ENCODE results near the gene CDC42BPG.
A peak's percentile ranks its signal among the peaks of the same experiment; 100 is the strongest.

The CDC42BPG gene

GRCh38 chr11:64777449-64778222 lies 66.8 kb downstream of the CDC42BPG start:
- DNase-seq = peak; percentile 87
- peaks cover 77% of the 10 kb centered on the region for H3K36me3 Mint-ChIP-seq (ENCODE audit: low read depth)
- H3K4me3 Mint-ChIP-seq = peak overlapping the region; percentile 84
- H3K27ac Mint-ChIP-seq = peak overlapping the region; percentile 88
- no peaks in the 10 kb centered on the region for H3K9me3 Mint-ChIP-seq
- H3K4me1 Mint-ChIP-seq (ENCODE audit: low read depth) = peaks cover 64% of the 10 kb centered on the region
- no peaks in the 10 kb centered on the region for H3K27me3 Mint-ChIP-seq

DNA sequence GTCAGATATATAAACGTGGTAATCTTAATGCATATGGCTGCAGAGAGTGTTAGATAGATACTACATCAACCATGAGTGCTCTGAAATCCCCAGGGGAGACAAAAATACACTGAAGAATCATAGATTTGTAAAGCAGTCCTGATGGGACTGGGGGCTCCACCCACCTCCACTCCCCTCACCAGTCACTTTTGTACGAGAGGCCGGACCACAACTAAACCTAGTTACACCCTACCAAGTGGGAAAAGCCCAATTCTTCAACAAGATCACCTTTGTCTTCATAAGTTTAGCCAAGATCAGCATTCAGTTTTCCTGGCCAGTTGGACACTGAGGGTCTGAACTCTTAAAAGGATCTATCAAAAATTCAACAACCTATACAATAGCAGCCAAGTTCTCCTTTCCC lies 67.6 kb downstream of the CDC42BPG start:
- Mint-ChIP-seq H3K27ac (peak overlapping the region; percentile 88), H3K27me3 (no peaks in the 10 kb centered on the region), H3K9me3 (no peaks in the 10 kb centered on the region), H3K36me3 (ENCODE audit: low read depth) (peaks cover 79% of the 10 kb centered on the region), H3K4me1 (ENCODE audit: low read depth) (peaks cover 71% of the 10 kb centered on the region), H3K4me3 (peak overlapping the region; percentile 84)
- DNase-seq = no peak

GRCh38 chr11:64776425-64776824 lies 68.0 kb downstream of the CDC42BPG start:
- Mint-ChIP-seq H3K4me3 (peak overlapping the region; percentile 84), H3K9me3 (no peaks in the 10 kb centered on the region), H3K36me3 (ENCODE audit: low read depth) (peaks cover 83% of the 10 kb centered on the region), H3K27me3 (no peaks in the 10 kb centered on the region), H3K4me1 (ENCODE audit: low read depth) (peaks cover 75% of the 10 kb centered on the region), H3K27ac (peak overlapping the region; percentile 88)
- no peak for DNase-seq

DNA sequence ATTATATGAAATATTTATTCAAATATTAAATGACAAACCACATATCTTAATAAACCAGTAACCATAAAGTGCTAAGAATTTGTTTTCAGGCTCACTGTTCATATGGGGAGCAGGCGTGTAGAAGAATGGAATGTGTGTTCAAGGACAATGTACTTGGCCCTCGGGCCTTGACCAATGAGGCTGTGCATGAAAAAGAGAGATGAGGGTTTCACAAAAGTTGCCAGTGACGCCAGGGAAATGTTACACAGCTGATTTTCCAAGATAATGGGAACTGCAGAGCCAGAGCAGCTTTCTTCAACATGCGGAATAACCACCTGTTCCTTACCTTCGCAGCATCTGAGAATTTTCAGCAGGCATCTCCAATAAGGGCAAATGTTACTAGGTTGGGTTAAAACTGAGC lies 70.3 kb downstream of the CDC42BPG start:
- Mint-ChIP-seq H3K27me3 (no peaks in the 10 kb centered on the region), H3K36me3 (ENCODE audit: low read depth) (peaks cover 86% of the 10 kb centered on the region), H3K27ac (peak overlapping the region; percentile 88), H3K9me3 (no peaks in the 10 kb centered on the region), H3K4me1 (ENCODE audit: low read depth) (peaks cover 79% of the 10 kb centered on the region), H3K4me3 (peak overlapping the region; percentile 84)
- DNase-seq = no peak
